Measurements from ENCODE around the gene GADD45A. TPM values are rescaled to one million over a fixed set of nuclear protein-coding genes. Genes with fewer than 3 reads are reported as not detected.

GADD45A gene
- total RNA-seq, 1 experiment from 2014 or later, result 129 TPM

DNA sequence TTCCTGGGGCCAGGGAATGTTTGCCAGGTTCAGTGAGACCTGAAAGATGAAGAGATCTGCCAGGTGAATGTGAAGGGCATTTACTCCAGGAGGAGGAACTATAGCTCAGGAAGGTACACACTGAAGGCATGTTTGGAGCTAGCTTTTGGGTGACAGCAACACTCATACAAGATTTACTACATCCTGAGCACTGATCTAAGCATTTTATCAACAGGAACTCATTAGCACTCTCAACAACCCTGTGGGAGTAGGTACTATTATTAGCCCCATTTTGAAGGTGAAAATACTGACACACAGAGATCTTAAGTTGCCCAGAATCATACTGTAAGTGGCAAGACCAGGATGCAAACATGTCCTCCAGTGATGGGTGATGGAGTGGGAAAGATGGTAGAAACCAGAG, 6.7 kb downstream of the GADD45A start:
- no TSS peak for BruUV-seq (replicated peaks)
- TF ChIP-seq, protein P1, sequence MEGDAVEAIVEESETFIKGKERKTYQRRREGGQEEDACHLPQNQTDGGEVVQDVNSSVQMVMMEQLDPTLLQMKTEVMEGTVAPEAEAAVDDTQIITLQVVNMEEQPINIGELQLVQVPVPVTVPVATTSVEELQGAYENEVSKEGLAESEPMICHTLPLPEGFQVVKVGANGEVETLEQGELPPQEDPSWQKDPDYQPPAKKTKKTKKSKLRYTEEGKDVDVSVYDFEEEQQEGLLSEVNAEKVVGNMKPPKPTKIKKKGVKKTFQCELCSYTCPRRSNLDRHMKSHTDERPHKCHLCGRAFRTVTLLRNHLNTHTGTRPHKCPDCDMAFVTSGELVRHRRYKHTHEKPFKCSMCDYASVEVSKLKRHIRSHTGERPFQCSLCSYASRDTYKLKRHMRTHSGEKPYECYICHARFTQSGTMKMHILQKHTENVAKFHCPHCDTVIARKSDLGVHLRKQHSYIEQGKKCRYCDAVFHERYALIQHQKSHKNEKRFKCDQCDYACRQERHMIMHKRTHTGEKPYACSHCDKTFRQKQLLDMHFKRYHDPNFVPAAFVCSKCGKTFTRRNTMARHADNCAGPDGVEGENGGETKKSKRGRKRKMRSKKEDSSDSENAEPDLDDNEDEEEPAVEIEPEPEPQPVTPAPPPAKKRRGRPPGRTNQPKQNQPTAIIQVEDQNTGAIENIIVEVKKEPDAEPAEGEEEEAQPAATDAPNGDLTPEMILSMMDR (conservative IDR thresholded peaks at IDR 0.05; ENCODE audit: low read depth, low read length), result no peak
- POLR2A ChIA-PET (ENCODE audit: unreplicated experiment), result interaction anchor here (0.7 kb wide), 1 partner anchor 61 kb away, joined by 3 read pairs; no protein-coding TSS in a partner anchor

DNA sequence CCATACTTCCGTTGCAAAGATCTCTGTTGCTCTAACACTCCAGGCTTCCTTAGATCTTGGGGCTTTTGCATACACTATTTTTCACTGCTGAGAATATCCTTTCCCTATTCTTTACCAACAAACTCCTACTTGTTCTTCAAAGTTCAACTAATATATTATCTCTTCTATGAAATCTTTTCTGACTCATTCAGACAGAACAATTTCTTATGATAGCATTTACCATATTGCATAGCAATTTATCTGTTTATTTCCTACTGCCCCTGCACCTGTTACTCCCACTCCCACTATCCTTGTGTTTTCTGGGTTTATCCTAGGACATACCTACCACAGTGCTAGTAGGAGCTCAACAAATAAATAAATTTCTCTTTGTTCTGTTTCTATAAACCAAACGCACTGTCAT, 11.0 kb downstream of the GADD45A start:
- POLR2A ChIA-PET (ENCODE audit: unreplicated experiment), result no interaction called here

More for the DNA sequence above, 6.7 kb downstream of the GADD45A start:
- Histone ChIP-seq H3K9me3 (ENCODE audit: low read length) (no peaks in the 10 kb centered on the region), H3K4me3 (ENCODE audit: low read length) (no peak overlapping the region), H2AFZ (ENCODE audit: low read length) (no peak overlapping the region), H3K4me2 (ENCODE audit: low read length) (no peak overlapping the region), H3K9ac (ENCODE audit: low read length) (no peak overlapping the region), H3K9me2 (replicated peaks; ENCODE audit: low read length) (no peaks in the 10 kb centered on the region), H3K27ac (ENCODE audit: low read length) (no peak overlapping the region), H3K79me2 (ENCODE audit: low read length) (peaks cover 19% of the 10 kb centered on the region), H3K27me3 (ENCODE audit: low read length) (no peaks in the 10 kb centered on the region), H3K4me1 (ENCODE audit: insufficient read depth, low read length) (peaks cover 18% of the 10 kb centered on the region), H3F3A (ENCODE audit: low read length, unreplicated experiment) (peaks cover 18% of the 10 kb centered on the region), H4K20me1 (ENCODE audit: low read length) (peaks cover 22% of the 10 kb centered on the region), H3K36me3 (ENCODE audit: low read depth, low read length) (peaks cover 29% of the 10 kb centered on the region)
- ATAC-seq (peak; percentile 1; the same call in 1 of the 2 replicates), DNase-seq (no peak)
- intact Hi-C loops (cut with micrococcal nuclease), result no loop called here
- CTCF ChIA-PET, result interaction anchor here (0.6 to 1.2 kb wide), 3 partner anchors 58 to 156 kb away, joined by 3 to 6 read pairs (median 4); no protein-coding TSS in a partner anchor

DNA sequence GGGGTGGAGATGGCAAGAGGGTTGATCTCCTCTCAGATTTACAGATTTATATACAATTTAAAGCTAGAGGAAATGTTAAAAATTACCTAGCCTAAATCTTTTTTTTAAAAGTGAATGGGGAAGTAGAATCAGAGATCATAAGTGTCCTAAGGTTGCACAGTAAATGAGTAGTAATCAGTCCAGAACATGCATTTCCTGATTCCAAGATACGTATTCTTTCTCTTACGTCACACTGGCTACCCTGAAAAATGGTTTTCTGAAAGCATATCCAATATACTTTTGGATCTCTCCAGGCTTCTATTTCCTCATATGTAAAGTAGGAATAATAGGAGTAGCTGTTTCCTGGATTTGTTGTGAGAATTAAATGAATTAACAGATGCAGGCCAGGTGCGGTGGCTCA, 11.7 kb downstream of the GADD45A start:
- ATAC-seq, result no peak
- CTCF ChIA-PET, result no interaction called here
- intact Hi-C loops (cut with micrococcal nuclease), result no loop called here

More for the DNA sequence above, 11.0 kb downstream of the GADD45A start:
- Histone ChIP-seq H3K9ac (ENCODE audit: low read length) (no peak overlapping the region), H3K9me3 (ENCODE audit: low read length) (no peaks in the 10 kb centered on the region), H3K4me2 (ENCODE audit: low read length) (no peak overlapping the region), H3K79me2 (ENCODE audit: low read length) (no peaks in the 10 kb centered on the region), H3K27me3 (ENCODE audit: low read length) (no peaks in the 10 kb centered on the region), H3K36me3 (ENCODE audit: low read depth, low read length) (no peaks in the 10 kb centered on the region), H4K20me1 (ENCODE audit: low read length) (no peaks in the 10 kb centered on the region), H3K27ac (ENCODE audit: low read length) (no peak overlapping the region), H3K4me1 (ENCODE audit: insufficient read depth, low read length) (peaks cover 10% of the 10 kb centered on the region), H3F3A (ENCODE audit: low read length, unreplicated experiment) (no peaks in the 10 kb centered on the region), H2AFZ (ENCODE audit: low read length) (no peak overlapping the region), H3K4me3 (ENCODE audit: low read length) (no peak overlapping the region), H3K9me2 (replicated peaks; ENCODE audit: low read length) (no peaks in the 10 kb centered on the region)
- ATAC-seq (no peak), DNase-seq (no peak)
- BruUV-seq (replicated peaks), result no TSS peak
- TF ChIP-seq EZH2 (IDR thresholded peaks at IDR 0.05; ENCODE audit: low read length, unreplicated experiment) (no peak), EZH2phosphoT487 (IDR thresholded peaks at IDR 0.05; ENCODE audit: borderline replicate concordance, low read length) (no peak)
- TF ChIP-seq, protein P1 (conservative IDR thresholded peaks at IDR 0.05; ENCODE audit: low read depth, low read length), result no peak
- intact Hi-C loops (cut with micrococcal nuclease), result no loop called here
- CTCF ChIA-PET, result no interaction called here

More for the DNA sequence above, 11.7 kb downstream of the GADD45A start:
- Histone ChIP-seq H3K36me3 (ENCODE audit: low read depth, low read length) (no peaks in the 10 kb centered on the region), H3K9ac (ENCODE audit: low read length) (no peak overlapping the region), H3K4me2 (ENCODE audit: low read length) (no peak overlapping the region), H2AFZ (ENCODE audit: low read length) (no peak overlapping the region), H3K27me3 (ENCODE audit: low read length) (no peaks in the 10 kb centered on the region), H3K9me3 (ENCODE audit: low read length) (no peaks in the 10 kb centered on the region), H3K4me1 (ENCODE audit: insufficient read depth, low read length) (peaks cover 18% of the 10 kb centered on the region), H3K79me2 (ENCODE audit: low read length) (no peaks in the 10 kb centered on the region), H3K27ac (ENCODE audit: low read length) (no peak overlapping the region), H3K4me3 (ENCODE audit: low read length) (no peak overlapping the region), H3K9me2 (replicated peaks; ENCODE audit: low read length) (no peaks in the 10 kb centered on the region), H3F3A (ENCODE audit: low read length, unreplicated experiment) (no peaks in the 10 kb centered on the region), H4K20me1 (ENCODE audit: low read length) (no peaks in the 10 kb centered on the region)
- POLR2A ChIA-PET (ENCODE audit: unreplicated experiment), result interaction anchor here (0.6 kb wide), 2 partner anchors 50 to 135 kb away, joined by 3 to 5 read pairs; no protein-coding TSS in a partner anchor
- TF ChIP-seq EZH2phosphoT487 (IDR thresholded peaks at IDR 0.05; ENCODE audit: borderline replicate concordance, low read length) (no peak), EZH2 (IDR thresholded peaks at IDR 0.05; ENCODE audit: low read length, unreplicated experiment) (no peak)
- TF ChIP-seq, protein P1 (conservative IDR thresholded peaks at IDR 0.05; ENCODE audit: low read depth, low read length), result no peak
- BruUV-seq (replicated peaks), result no TSS peak
- no peak for DNase-seq

Data from PC-3 (cell line).